Ishikawa (cell line): ENCODE data around the gene EIPR1.

Experiments
- CEBPB ChIP-seq: IDR thresholded peaks from 2 replicates; pipeline ENCODE4 v1.6.1; 2012
- EP300 ChIP-seq: IDR thresholded peaks from 2 replicates; pipeline ENCODE4 v1.6.1; 2012; ENCODE audit warnings: borderline replicate concordance
- FOXM1 ChIP-seq: IDR thresholded peaks from 2 replicates; pipeline ENCODE4 v1.6.1; 2012; ENCODE audit warnings: low read depth, borderline replicate concordance
- MAX ChIP-seq: IDR thresholded peaks from 2 replicates; pipeline ENCODE4 v1.6.1; 2012
- REST ChIP-seq: IDR thresholded peaks from 2 replicates; pipeline ENCODE4 v1.6.1; 2012; ENCODE audit warnings: low read depth, mild to moderate bottlenecking
- TCF12 ChIP-seq: IDR thresholded peaks from 2 replicates; pipeline ENCODE4 v1.6.1; 2012; ENCODE audit warnings: low read depth
- TEAD4 ChIP-seq: IDR thresholded peaks from 2 replicates; pipeline ENCODE4 v1.6.1; 2012
- YY1 ChIP-seq: IDR thresholded peaks from 2 replicates; pipeline ENCODE4 v1.6.1; 2012; ENCODE audit warnings: low read depth
- ZBTB7A ChIP-seq: IDR thresholded peaks from 2 replicates; pipeline ENCODE4 v1.6.1; 2012; ENCODE audit warnings: low read depth

- TF ChIP-seq YY1 (no peak), REST (no peak), MAX (no peak), ZBTB7A (no peak), TEAD4 (no peak), CEBPB (no peak), TCF12 (no peak), FOXM1 (no peak), EP300 (no peak)
Measured at GRCh38 chr2:3149441-3150217, 228.0 kb downstream of the EIPR1 start.
